Common myeloid progenitor, CD34-positive (primary cell): ENCODE results near the gene MMRN2.
A peak's percentile ranks its signal among the peaks of the same experiment; 100 is the strongest.

ENCODE experiments used
- CTCF ChIA-PET: fragments of 350-600 bp; sonication (Branson Sonifier 250); formaldehyde crosslinking; loops from one replicate; lab custom pipeline; 2021; ENCODE audit warnings: antibody characterized with exemption; lab: Charles Lee
- POLR2A ChIA-PET: fragments of 350-600 bp; sonication (Branson Sonifier 250); formaldehyde crosslinking; loops from one replicate; lab custom pipeline; 2021; ENCODE audit warnings: antibody characterized with exemption; lab: Charles Lee
- DNase-seq, 3 donors: peaks; one replicate each; pipeline versions ENCODE4 v3.0.0 to v3.0.0-alpha.2; 2013
- H3K27ac ChIP-seq, 2 experiments: 1 replicate in 1 of 2; 2 replicates in 1 of 2; pipeline ENCODE4 v1.7.0; 2013; ENCODE audit warnings: inconsistent platforms in 2 of 2, low read length in 2 of 2, mild to moderate bottlenecking in 2 of 2, low read depth in 1 of 2, moderate library complexity in 1 of 2; ENCODE audit not compliant: severe bottlenecking in 2 of 2, insufficient read depth in 1 of 2, poor library complexity in 1 of 2
- H3K27me3 ChIP-seq, 5 experiments: replicated peaks in 2 of 5; 1 replicate in 3 of 5; 2 replicates in 2 of 5; pipeline versions ENCODE4 v1.6.1 to v1.7.0; 2013; ENCODE audit warnings: low read length in 4 of 5, mild to moderate bottlenecking in 2 of 5, moderate library complexity in 2 of 5, inconsistent platforms in 1 of 5; ENCODE audit not compliant: insufficient read depth in 5 of 5, control insufficient read depth in 4 of 5
- H3K36me3 ChIP-seq, 4 experiments: 1 replicate in 2 of 4; 2 replicates in 2 of 4; pipeline versions ENCODE4 v1.6.1 to v1.7.0; 2013; ENCODE audit warnings: low read length in 3 of 4, control low read depth in 1 of 4, mild to moderate bottlenecking in 1 of 4; ENCODE audit not compliant: control insufficient read depth in 4 of 4, insufficient read depth in 4 of 4
- H3K4me1 ChIP-seq, 4 experiments: 1 replicate in 3 of 4; 2 replicates in 1 of 4; pipeline versions ENCODE4 v1.6.1 to v1.7.1; 2013; ENCODE audit warnings: low read length in 3 of 4, mild to moderate bottlenecking in 3 of 4, control low read depth in 1 of 4, inconsistent platforms in 1 of 4, moderate library complexity in 1 of 4; ENCODE audit not compliant: control insufficient read depth in 4 of 4, insufficient read depth in 4 of 4; ENCODE audit errors: control extremely low read depth in 1 of 4
- H3K4me3 ChIP-seq, 7 experiments: 1 replicate in 4 of 7; 2 replicates in 3 of 7; pipeline versions ENCODE4 v1.5.1 to v1.7.0; 2013; ENCODE audit warnings: mild to moderate bottlenecking in 7 of 7, low read length in 6 of 7, moderate library complexity in 6 of 7, inconsistent platforms in 2 of 7, low read depth in 2 of 7, control low read depth in 1 of 7; ENCODE audit not compliant: insufficient read depth in 4 of 7, control insufficient read depth in 1 of 7; ENCODE audit errors: extremely low read depth in 1 of 7
- H3K9me3 ChIP-seq, 5 experiments: 1 replicate in 4 of 5; 2 replicates in 1 of 5; pipeline versions ENCODE4 v1.6.1 to v1.7.1; 2013; ENCODE audit warnings: low read length in 4 of 5, mild to moderate bottlenecking in 2 of 5, inconsistent platforms in 1 of 5, low read depth in 1 of 5, moderate library complexity in 1 of 5; ENCODE audit not compliant: control insufficient read depth in 4 of 5, insufficient read depth in 2 of 5; ENCODE audit errors: control extremely low read depth in 1 of 5
- WGBS: methylation state at CpG from one replicate; pipeline ENCODE4 v1.1.5; 2013; ENCODE audit not compliant: insufficient coverage; 5-methylcytosine and 5-hydroxymethylcytosine counted together

Gene MMRN2

GRCh38 chr10:86964847-86965190 lies 7.4 kb upstream of the MMRN2 start:
- Histone ChIP-seq H3K4me1 (peaks cover 0 to 33% (median 23%) of the 10 kb centered on the region in 4 experiments), H3K9me3 (no peaks in the 10 kb centered on the region), H3K27ac (no peak overlapping the region), H3K4me3 (no peak overlapping the region), H3K36me3 (no peaks in the 10 kb centered on the region), H3K27me3 (peaks cover 0 to 34% (median 20%) of the 10 kb centered on the region in 5 experiments)
- 57% methylated on average over 1 of the region's 2 CpGs for WGBS
- ChIA-PET CTCF (no interaction called here), POLR2A (no interaction called here)
- no peak for DNase-seq

- Histone ChIP-seq H3K9me3 (no peaks in the 10 kb centered on the region), H3K36me3 (no peaks in the 10 kb centered on the region), H3K27ac (no peak overlapping the region), H3K4me3 (no peak overlapping the region), H3K4me1 (peaks cover 0 to 32% (median 25%) of the 10 kb centered on the region in 4 experiments), H3K27me3 (peaks cover 0 to 28% (median 17%) of the 10 kb centered on the region in 5 experiments)
- ChIA-PET CTCF (interaction anchor here (1.0 kb wide), 1 partner anchor 24 kb away, joined by 4 read pairs; no protein-coding TSS in a partner anchor), POLR2A (no interaction called here)
- 97% methylated on average over 10 of the region's 13 CpGs for WGBS
- no peak for DNase-seq
These were observed 6.8 kb upstream of the MMRN2 start for GRCh38 chr10:86964061-86964846.

- ChIA-PET POLR2A (no interaction called here), CTCF (interaction anchor here (1.0 kb wide), 1 partner anchor 23 kb away, joined by 4 read pairs; no protein-coding TSS in a partner anchor)
- Histone ChIP-seq H3K36me3 (no peaks in the 10 kb centered on the region), H3K4me1 (peaks cover 0 to 32% (median 22%) of the 10 kb centered on the region in 4 experiments), H3K4me3 (no peak overlapping the region), H3K27ac (no peak overlapping the region), H3K9me3 (no peaks in the 10 kb centered on the region), H3K27me3 (peaks cover 0 to 20% (median 9%) of the 10 kb centered on the region in 5 experiments)
- DNase-seq, result no peak
- WGBS, result 98% methylated on average over 12 of the region's 12 CpGs
These were observed 6.0 kb upstream of the MMRN2 start for GRCh38 chr10:86963341-86963919.

- no peak overlapping the region for H3K27ac ChIP-seq
- no peak for DNase-seq
- H3K4me1 ChIP-seq, result peaks cover 0 to 29% (median 20%) of the 10 kb centered on the region in 4 experiments
- CTCF ChIA-PET, result interaction anchor here (1.4 kb wide), 1 partner anchor 22 kb away, joined by 3 read pairs; no protein-coding TSS in a partner anchor
- no peak overlapping the region for H3K4me3 ChIP-seq
- peaks cover 0 to 15% (median 6%) of the 10 kb centered on the region in 5 experiments for H3K27me3 ChIP-seq
- POLR2A ChIA-PET, result no interaction called here
- H3K36me3 ChIP-seq, result no peaks in the 10 kb centered on the region
- WGBS, result 97% methylated on average over 7 of the region's 7 CpGs
- no peaks in the 10 kb centered on the region for H3K9me3 ChIP-seq
These were observed 5.5 kb upstream of the MMRN2 start for GRCh38 chr10:86962981-86963310.

GRCh38 chr10:86962136-86962980 lies 4.9 kb upstream of the MMRN2 start:
- Histone ChIP-seq H3K27ac (no peak overlapping the region), H3K27me3 (peaks cover 0 to 9% (median 2%) of the 10 kb centered on the region in 5 experiments), H3K36me3 (no peaks in the 10 kb centered on the region), H3K4me1 (peaks cover 0 to 30% (median 21%) of the 10 kb centered on the region in 4 experiments), H3K9me3 (no peaks in the 10 kb centered on the region), H3K4me3 (no peak overlapping the region)
- POLR2A ChIA-PET, result no interaction called here
- DNase-seq, result peak in 2 of 3 donors; percentile 24 to 44
- WGBS, result 87% methylated on average over 3 of the region's 7 CpGs
- CTCF ChIA-PET, result interaction anchor here (1.1 to 1.4 kb wide), 2 partner anchors 22 to 24 kb away, joined by 3 read pairs; no protein-coding TSS in a partner anchor

GRCh38 chr10:86961481-86962091 lies 4.2 kb upstream of the MMRN2 start:
- H3K36me3 ChIP-seq, result no peaks in the 10 kb centered on the region
- 91% methylated on average over 10 of the region's 12 CpGs for whole genome bisulfite sequencing
- DNase-seq, result no peak
- POLR2A ChIA-PET, result no interaction called here
- H3K9me3 ChIP-seq, result no peaks in the 10 kb centered on the region
- peaks cover 0 to 7% (median under 1%) of the 10 kb centered on the region in 5 experiments for H3K27me3 ChIP-seq
- CTCF ChIA-PET, result interaction anchor here (1.1 to 1.5 kb wide), 6 partner anchors 8 to 25 kb away, joined by 3 to 10 read pairs (median 3); no protein-coding TSS in a partner anchor
- no peak overlapping the region for H3K27ac ChIP-seq
- H3K4me3 ChIP-seq, result no peak overlapping the region
- peaks cover 0 to 27% (median 17%) of the 10 kb centered on the region in 4 experiments for H3K4me1 ChIP-seq
